HG02885 (cell line): Measurements from ENCODE around the gene CFAP410.
"Not testable (repeated sequence)": the region's sequence is repeated elsewhere in the genome, so short reads cannot be mapped to it uniquely, and the experiment has no call there.

Source experiments
- ATAC-seq: cut with Tn5 transposase; IDR thresholded peaks from one replicate; pipeline ENCODE4 v1.9.1; 2021; ENCODE audit warnings: mild to moderate bottlenecking; ENCODE audit not compliant: unreplicated experiment, poor library complexity

The CFAP410 gene

DNA sequence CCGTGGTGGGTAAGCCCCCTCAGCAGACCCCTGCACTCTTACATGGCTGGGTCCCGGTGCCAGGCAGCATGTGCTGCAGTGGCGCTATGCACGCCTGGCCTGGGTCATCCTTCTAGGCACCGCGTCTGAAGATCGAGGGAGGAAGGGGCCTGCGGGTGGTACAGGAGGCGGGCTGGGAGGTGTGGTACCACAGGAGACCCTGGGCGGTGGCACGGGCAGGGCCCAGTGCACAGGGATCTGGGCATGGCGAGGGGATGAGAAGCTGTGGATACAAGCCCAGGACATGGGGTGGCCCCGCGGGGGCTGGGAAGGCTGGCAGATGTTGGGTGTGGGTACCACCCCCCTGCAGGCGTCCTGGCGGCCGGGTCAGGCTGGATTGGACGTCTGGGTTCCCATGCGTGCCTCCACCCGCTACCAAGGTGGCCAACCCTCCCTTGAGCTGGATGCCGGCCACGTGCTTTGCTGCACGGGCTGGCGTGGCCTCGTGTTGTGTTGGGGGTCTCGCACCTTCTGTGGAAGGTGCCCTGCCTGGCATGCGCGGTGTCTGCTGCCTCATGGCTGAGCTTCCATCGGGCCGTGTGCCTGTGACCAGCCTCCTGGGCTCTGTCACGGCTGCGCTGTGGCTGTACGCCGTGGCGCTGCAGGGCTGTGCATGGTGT lies 19.7 kb downstream of the CFAP410 start:
- no peak for ATAC-seq

DNA sequence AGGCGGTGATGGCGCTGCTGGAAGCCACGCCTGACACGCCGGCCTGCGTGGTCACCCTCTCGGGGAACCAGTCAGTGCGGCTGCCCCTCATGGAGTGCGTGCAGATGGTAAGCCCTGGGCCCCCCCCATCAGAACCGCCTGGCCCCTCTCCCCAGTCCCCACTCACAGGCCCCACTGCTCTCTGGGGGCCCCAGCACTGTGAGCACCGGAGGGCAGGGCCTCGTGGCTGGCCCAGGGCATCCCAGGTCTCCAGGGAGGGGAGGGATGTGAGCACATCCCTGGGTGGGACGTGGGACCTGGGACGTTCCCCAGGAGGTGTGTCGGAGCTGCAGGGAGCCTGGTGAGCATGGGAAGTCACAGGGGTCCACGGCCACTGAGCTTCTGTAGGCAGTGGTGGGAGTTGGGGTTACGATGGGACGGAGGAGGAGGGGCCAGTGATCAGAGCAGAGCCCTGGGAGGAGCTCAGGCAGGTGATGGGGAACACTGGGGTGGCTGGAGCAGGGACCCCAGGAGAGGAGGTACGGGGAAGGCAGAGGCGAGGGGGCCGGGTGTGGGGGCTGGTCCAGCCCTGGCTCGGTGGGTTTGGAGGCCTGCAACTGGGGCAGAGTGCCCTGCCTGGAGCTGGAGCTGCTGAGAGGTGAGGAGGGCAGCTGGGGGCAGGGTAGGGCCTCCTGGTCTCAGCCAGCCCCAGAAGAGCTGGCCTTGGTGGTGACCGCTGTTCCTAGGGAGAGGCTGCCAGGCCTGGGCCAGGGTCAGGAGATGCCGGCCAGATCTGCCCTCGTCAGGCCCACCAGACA lies 20.5 kb downstream of the CFAP410 start:
- ATAC-seq, result no peak

DNA sequence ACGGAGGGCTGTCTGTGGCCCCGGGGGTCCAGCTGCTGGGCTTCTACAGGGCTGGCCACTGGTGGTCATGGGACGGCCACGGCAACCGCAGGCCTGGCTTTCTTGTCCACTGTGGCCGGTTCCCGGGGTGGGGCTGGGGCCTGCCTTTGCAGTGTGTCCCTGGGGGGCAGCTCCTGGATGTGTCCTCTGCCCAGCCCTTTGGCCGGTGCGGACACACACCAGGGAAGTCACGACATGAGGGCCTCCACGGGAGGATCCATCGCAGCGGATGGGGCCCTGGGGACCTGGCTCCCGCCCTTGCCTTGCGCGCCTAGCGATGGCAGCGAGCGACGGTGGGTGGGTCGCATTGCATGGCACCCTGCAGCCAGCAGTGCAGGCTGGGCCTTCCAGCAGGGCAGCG lies 21.3 kb downstream of the CFAP410 start:
- no peak for ATAC-seq

DNA sequence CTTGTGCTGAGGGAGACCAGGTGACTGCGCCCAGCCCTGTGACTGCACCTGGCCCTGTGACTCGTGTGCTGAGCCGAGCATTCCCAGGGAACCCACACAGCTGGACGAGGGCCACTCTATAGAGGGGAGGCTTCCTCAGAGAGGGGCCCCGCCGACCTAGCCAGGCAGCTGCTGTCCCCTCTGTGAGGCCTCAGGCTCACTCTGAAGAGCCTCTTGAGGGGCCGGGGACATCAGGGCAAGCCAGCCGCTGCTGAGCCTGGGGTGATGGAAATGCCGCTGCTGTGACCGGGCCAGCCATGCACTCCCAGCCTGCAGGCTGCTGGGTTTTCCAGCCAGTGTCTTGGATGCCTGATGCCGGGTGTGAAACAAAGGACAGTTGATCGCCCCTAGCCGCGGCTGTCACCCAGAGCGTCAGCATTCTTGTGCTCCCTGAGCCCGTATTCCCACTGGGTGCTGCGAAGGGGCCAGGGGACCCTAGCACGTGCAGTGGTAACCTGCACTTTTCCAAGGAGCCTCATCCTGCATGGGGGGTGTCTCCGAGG lies 21.9 kb downstream of the CFAP410 start:
- no peak for ATAC-seq

DNA sequence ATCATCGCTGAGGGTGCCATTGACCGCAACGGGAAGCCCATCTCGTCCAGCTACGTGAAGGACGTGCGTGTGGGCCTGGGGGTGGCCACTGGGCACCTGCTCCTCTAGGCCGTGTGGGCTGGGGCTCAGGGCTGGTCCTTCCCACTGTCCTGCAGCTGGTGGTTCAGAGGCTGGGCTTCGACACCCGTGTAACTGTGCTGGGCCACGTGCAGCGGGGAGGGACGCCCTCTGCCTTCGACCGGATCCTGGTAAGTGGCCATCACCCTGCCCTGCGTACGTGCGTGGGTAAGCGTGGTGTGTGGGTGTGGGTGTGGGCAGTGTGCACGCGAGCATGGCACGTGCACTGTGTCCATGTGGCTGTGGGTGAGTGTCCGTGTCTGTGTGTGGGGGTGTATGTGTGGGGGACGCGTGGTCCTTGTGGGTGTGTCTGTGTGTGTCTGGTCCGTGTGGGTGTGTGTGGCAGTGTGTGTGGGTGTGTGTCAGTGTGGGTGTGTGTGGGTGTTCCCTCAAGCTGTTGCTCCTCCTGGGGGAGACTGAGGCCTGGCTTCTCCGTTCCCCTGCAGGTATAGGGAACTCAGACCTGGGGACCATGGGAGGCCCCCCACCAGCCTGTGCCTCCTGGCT lies 22.8 kb downstream of the CFAP410 start:
- ATAC-seq, result no peak

DNA sequence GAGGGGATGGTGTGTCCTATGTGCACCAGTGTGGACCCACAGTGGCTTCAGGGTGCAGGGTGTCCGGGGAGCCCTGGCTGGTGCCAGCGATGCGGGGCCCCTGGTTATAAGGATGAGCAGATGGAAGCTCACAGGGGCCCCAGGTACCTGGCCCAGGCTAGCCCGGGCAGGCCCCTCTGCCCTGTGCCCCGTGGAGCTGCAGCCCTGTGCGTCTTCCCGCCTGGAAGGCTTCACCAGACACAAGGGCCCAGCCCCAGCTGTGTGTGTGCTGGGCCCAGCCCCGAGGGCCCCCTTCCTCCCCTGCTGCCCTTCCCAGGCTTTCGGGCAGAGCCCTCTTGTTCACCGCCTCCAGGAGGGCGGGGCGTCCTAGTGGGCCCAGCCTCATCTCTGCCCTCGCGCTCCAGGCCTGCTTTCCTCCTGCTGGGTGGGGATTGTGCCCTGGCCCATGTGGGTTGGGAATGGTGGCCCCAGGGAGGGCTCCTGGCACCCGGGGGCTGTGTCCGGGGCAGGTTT lies 23.4 kb downstream of the CFAP410 start:
- ATAC-seq, result no peak

DNA sequence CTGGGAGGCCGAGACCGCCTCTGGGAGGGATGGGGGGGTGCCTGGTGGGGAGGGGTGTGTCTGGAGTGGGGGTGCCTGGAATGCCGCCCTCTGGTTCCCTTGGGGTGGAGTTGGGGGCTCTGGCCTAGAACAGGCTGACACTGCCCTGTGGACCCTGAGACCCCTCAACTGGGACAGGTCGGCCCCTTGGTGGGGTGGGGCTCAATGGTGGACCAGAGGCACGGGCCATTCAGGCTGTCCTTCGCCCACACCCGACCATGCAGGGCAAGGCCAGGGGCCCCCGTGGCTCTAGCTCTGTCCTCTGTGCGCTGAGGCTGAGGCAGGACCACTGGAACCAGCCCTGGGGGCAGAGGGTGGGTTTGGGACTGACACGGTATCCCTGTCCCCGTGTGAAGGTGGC lies 24.6 kb downstream of the CFAP410 start:
- ATAC-seq, result no peak

DNA sequence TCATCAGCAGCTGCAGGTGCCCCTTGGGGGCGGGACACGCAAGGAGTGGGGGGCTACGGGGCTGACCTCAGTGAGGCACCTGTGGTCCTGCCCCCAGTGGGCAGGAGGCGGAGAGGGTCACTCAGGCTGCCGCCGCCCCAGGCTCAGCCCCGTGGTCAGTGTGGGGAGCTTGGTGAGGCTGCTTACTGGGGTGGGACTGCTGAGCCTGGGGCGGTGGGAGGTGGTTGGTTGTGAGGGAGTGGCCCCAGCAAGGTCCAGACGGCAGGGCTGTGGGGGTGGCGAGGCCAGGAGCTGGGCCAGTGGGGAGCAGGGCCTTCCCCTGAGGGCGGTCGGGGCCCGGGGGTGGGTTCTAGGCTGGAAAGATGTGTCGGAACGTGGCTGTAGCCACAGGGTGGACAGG lies 25.1 kb downstream of the CFAP410 start:
- no peak for ATAC-seq

DNA sequence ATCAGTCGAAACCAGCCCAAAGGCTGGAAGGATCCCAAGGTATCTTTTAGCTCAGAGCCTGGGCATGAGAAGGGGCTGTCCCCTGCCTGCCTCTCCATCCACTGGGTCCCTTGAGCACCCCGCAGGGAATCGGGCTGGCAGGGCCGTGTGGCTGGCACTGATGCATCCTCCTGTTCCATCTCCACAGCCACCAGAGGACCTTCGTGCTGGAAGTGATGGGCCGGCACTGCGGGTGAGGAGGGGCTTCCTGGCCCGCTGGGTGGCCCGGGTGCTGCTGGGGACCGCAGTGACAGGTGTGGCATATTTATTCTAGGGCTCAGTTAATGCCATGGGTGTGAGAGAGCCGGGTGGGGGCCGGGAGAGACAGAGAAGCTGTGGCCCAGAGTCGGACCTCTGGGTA lies 25.7 kb downstream of the CFAP410 start:
- no peak for ATAC-seq

DNA sequence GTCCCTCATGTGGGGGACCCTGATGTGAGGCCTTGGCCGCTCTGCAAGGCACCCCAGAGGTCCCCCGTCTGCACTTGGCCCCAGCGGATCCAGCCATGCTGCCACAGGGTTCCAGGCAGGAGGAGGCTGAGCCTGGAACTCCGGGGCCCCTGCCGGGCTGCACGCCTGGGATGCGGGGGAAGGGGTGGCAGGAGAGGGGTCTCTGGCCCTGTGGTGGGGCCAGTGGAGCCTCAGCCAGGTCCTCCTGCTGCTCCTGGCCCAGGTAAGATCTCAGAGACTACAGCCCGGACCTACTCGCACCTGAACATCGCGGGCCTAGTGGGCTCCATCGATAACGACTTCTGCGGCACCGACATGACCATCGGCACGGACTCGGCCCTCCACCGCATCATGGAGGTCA lies 26.5 kb downstream of the CFAP410 start:
- no peak for ATAC-seq

DNA sequence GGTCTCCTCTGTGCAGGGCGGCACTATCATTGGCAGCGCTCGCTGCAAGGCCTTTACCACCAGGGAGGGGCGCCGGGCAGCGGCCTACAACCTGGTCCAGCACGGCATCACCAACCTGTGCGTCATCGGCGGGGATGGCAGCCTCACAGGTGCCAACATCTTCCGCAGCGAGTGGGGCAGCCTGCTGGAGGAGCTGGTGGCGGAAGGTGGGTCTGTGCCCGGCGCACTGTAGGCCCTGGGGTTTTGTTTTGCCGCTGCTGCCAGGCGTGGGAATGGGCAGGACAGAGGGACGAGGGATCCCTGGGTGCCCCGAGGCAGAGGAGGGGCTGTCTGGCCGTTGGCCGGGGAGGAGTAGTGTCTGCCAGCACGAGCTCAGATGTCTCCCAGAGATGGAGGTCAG lies 27.1 kb downstream of the CFAP410 start:
- ATAC-seq, result no peak

DNA sequence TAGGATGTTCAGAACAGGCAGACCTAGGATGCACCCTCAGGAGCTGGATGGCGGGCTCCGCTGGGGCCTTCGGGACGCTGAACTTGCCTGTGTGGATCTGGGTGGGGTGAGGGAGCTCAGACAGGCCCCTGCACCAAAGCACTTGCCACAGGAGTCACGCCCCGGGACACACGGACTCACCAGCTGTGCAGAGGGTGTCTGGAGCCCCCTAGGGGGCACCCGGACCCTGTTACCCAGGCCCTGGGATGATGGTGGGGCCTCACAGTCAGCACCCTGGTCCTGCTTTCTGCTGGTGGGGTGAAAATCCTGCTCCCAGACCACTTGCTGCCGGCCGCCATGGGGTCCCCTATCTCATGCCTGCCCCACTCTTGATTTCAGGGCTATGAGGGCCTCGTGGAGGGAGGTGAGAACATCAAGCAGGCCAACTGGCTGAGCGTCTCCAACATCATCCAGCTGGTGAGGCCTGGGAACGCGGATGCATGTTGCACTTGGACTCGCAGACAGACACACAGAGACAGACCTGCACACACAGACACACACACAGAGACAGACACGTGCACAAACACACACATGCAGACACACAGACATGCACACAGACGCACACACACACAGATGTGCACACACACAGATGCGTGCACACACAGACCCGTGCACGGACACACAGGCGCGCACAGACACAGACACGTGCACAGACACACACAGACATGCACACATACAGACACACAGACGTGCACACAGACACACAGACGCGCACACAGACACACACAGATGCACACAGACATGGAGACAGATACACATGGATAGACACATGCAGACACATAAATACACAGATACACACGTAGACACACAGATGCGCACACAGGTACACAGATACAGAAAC lies 28.3 kb downstream of the CFAP410 start:
- ATAC-seq, result no peak

DNA sequence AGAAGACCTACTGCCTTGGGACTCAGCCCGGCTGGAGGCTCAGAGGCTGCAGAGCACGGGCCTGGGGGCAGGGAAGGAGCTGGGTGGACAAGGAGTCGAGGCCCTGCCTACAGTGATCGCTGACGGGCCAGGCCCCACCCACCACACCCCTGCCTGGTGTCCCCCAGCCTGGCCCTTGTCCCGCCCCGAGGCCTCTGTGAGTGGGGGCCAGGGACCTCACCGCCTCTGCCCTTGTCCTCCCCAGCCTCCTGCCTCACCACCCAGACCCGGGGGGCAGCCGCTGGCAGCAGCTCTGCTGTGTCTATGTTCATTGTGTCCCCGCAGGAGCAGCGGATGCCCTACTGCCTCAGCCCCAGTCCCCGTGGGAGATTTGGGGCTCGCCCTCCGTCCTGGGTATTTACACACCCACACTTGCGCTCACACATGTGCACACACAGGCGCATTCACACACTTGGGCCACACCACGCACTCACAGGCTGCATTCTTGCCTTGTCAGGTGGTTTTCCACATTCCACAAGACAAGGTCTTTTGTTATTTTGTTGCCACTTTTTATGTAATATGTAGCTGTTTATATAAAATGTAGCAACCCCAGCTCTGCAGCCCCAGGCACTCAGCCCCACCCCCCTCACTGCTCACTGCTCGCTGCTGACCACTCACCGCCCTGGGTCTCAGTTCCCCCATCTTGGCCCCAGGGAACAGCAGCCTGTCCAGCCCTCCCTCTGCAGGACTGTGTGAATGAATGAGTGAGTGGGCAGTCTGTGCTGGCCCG lies 32.1 kb downstream of the CFAP410 start:
- no peak for ATAC-seq

DNA sequence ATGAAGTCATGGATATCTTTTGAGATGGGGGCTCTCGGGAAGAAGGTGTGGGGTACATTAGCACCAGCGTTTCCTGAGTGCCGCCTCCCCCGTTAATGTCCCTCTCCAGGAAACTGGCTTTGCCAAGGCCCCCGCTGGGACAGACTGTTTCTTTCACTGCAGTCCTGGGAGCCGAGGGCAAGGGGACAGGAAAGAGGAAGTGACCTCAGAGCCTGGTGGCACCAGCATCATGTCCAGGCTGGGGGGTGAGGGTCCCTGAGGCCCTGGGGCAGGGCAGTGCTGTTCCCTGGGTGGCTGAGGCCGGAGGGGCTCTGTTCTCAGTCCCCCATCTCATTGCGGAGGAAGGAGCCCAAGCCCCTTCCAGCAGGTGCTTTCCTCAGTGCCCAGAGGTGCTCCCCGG lies 33.5 kb downstream of the CFAP410 start:
- ATAC-seq, result no peak

DNA sequence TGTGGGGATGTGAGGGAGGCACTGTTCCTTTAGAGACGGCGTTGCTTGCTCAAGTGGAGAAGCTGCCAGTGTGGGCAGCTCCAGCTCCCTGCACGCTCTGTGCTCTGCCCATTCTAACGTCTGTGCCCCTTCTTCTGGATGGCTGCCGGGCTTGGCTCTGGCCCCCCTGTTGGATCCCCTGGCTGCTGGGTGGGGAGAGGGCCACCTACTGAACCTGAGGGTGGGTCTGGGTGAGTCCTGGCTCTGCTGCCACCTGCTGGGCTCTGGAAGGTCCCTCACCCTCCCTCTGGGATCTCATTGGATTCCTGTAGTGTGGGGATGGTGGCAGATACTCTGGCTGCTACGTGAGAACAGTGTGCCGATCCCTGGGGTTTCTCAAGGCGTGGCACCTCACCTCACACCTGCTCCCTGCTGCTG lies 34.3 kb downstream of the CFAP410 start:
- ATAC-seq, result no peak

DNA sequence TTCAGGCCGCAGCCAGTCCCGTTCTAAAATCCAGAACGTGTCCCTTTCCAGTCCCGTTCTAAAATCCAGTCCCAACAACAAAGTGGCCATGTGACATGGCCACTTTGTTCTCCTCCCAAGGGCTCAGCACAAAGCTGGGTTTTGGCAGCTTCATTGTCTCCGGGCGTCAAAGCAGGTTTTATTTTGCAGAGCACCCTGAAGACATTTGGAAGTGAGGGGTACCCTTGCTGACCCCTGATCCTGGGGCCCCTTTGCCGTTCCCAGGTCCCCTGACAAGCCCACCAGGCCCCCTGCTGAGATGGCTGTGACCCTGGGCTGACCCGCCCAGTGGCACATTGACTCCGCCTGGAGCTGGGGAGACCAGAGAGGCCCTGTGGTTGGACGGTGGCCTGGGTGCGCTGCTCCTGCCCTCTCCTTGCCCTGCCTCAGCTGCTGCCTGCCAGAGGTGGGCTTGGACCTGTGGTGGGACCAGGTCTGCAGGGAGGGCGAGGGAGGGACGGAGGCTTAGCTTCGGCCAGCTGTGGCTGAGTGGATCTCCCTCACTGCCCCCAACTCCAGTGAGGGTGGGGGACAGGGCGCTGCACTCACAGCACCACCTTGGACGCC lies 35.1 kb downstream of the CFAP410 start:
- ATAC-seq, result no peak

DNA sequence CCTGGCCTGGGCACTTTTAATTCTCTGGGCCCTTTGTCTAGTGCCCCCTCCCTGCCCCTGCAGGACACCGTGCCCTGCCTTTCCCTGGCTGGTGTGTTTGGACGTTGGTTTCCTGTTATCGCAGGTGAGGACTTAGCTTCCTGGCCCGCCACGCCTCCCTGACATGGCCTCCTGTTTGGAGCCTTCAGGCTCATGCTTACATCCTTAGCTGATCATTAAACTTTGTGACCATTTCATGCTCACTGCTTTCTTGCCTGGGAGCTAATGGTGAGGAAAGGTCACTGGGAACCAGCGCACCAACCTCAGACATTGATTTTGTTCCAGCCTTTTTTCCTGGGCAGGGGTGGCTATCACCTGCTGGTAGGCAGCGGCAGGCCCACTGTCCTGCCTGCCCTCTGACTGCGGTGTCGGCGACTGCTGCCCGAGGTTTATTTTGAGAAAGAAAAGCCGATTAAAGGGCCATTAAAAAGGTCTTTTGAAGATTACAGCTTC lies 35.7 kb downstream of the CFAP410 start:
- no peak for ATAC-seq

DNA sequence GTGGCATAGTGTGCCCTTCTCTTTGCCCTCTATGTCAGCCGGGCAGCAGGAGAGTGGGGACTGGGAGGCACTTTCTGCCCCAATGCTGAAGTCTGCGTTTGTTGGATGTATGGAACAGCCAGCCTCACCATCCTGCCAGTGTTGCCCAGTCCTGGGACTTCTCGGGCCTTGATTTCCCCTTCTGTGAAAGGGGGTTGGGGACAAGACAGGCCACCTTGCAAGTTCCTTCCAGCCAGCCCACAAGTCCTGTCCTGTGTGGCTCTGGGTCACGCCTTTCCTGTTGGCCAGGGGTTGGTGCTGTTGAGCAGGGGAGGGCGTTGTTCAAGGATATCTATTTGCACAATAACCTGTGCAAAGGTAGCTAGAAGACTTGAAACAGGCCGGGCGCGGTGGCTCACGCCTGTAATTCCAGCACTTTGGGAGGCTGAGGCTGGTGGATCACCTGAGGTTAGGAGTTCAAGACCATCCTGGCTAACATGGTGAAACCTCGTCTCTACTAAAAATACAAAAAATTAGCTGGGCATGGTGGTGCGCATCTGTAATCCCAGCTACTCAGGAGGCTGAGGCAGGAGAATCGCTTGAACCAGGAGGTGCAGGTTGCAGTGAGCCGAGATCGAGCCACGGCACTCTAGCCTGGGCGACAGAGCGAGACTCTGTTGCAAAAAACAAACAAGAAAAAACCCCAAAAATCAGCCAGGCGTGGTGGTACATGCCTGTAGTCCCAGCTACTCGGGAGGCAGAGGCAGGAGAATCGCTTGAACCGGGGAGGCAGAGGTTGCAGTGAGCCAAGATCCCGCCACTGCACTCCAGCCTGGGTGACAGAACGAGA lies 36.4 kb downstream of the CFAP410 start:
- ATAC-seq, result not testable (repeated sequence)
